Fibroblast of lung (primary cell): ENCODE results near the gene CCDC106. TPM values are rescaled to one million over a fixed set of nuclear protein-coding genes. Genes with fewer than 3 reads are reported as not detected.

Experiments
- DNase-seq, 2 donors: peaks; one replicate each; pipeline versions ENCODE4 v3.0.0 to v3.0.0-alpha.2; 2010; ENCODE audit warnings: low read depth in 2 of 2
- H2AFZ ChIP-seq: 2 replicates; pipeline ENCODE4 v1.5.1; 2012; ENCODE audit warnings: low read length, control low read depth, inconsistent platforms
- H3K27ac ChIP-seq: 2 replicates; pipeline ENCODE4 v1.5.1; 2011; ENCODE audit warnings: low read length, control low read depth; ENCODE audit not compliant: insufficient read depth
- H3K27me3 ChIP-seq: 2 replicates; pipeline ENCODE4 v1.5.1; 2011; ENCODE audit warnings: mild to moderate bottlenecking, low read length; ENCODE audit not compliant: control insufficient read depth, insufficient read depth
- H3K36me3 ChIP-seq: 2 replicates; pipeline ENCODE4 v1.5.1; 2011; ENCODE audit warnings: low read length; ENCODE audit not compliant: control insufficient read depth, insufficient read depth
- H3K4me1 ChIP-seq: 2 replicates; pipeline ENCODE4 v1.5.1; 2011; ENCODE audit warnings: low read length; ENCODE audit not compliant: control insufficient read depth, insufficient read depth; ENCODE audit errors: extremely low read depth
- H3K4me2 ChIP-seq: 2 replicates; pipeline ENCODE4 v1.5.1; 2011; ENCODE audit warnings: low read length, control low read depth; ENCODE audit not compliant: insufficient read depth; ENCODE audit errors: extremely low read depth
- H3K4me3 ChIP-seq, 4 experiments: fragments of 200-600 bp in 1 of 4; sonication (generic) in 1 of 4; replicated peaks in 1 of 4; 2 replicates each; pipeline ENCODE4 v1.5.1; 2011 to 2016; ENCODE audit warnings: low read length in 4 of 4, low read depth in 3 of 4, mild to moderate bottlenecking in 3 of 4, control low read depth in 2 of 4, inconsistent platforms in 1 of 4, mixed read lengths in 1 of 4; ENCODE audit not compliant: insufficient read depth in 1 of 4; ENCODE audit errors: control extremely low read depth in 1 of 4
- H3K79me2 ChIP-seq: 2 replicates; pipeline ENCODE4 v1.5.1; 2012; ENCODE audit warnings: mild to moderate bottlenecking, low read length, inconsistent platforms; ENCODE audit not compliant: control insufficient read depth, insufficient read depth
- H3K9ac ChIP-seq: 2 replicates; pipeline ENCODE4 v1.5.1; 2011; ENCODE audit warnings: mild to moderate bottlenecking, low read length, control low read depth; ENCODE audit not compliant: insufficient read depth
- H3K9me3 ChIP-seq: 2 replicates; pipeline ENCODE4 v1.5.1; 2012; ENCODE audit warnings: low read depth, low read length; ENCODE audit not compliant: control insufficient read depth, insufficient read depth
- H4K20me1 ChIP-seq: 2 replicates; pipeline ENCODE4 v1.5.1; 2011; ENCODE audit warnings: low read length; ENCODE audit not compliant: control insufficient read depth, insufficient read depth; ENCODE audit errors: extremely low read depth
- CTCF ChIP-seq, 2 donors: IDR thresholded peaks in 1 of 2; conservative IDR thresholded peaks in 1 of 2; 1 replicate in 1 of 2; 2 replicates in 1 of 2; pipeline ENCODE4 v1.5.1; 2011 to 2012; ENCODE audit warnings: low read length in 2 of 2, control low read depth in 1 of 2, inconsistent platforms in 1 of 2, low read depth in 1 of 2, mild to moderate bottlenecking in 1 of 2
- EZH2 ChIP-seq: IDR thresholded peaks from 2 replicates; pipeline ENCODE4 v1.5.1; 2012; ENCODE audit warnings: low read length, control low read depth, mild to moderate bottlenecking; ENCODE audit errors: missing control alignments
- polyA plus RNA-seq, 2 donors: library from polyadenylated mRNA; depleted of rRNA in 1 of 2; stranded (reverse) in 1 of 2; unstranded in 1 of 2; fragments of >200 nt; gene quantifications; 2 replicates each; pipeline ENCODE4 v1.2.1, GENCODE V29; 2011 to 2012; ENCODE audit warnings: missing spikeins in 1 of 2
- total RNA-seq: library from RNA; depleted of rRNA; stranded (reverse); fragments of >200 nt; gene quantifications from 2 replicates; pipeline ENCODE4 v1.2.1, GENCODE V29; 2014

CCDC106 gene
- total and polyA plus RNA-seq, 2 donors (not counting 1 experiment from before 2014, with no cell fraction given) = 4.5 to 10.2 TPM

GRCh38 chr19:55667958-55668357, 19.9 kb downstream of the CCDC106 start:
- H3K4me3 ChIP-seq = no peak overlapping the region
- TF ChIP-seq CTCF (conservative IDR thresholded peaks at IDR 0.05 in 1 of 2, IDR thresholded peaks at IDR 0.05 in 1 of 2; ENCODE audit: low read depth in 1 of 2, low read length in 2 of 2) (no peak), EZH2 (no peak)
- no peak overlapping the region for H3K9ac ChIP-seq
- H3K27me3 ChIP-seq = no peaks in the 10 kb centered on the region
- peaks cover 4% of the 10 kb centered on the region for H4K20me1 ChIP-seq
- H3K9me3 ChIP-seq = no peaks in the 10 kb centered on the region
- no peaks in the 10 kb centered on the region for H3K4me1 ChIP-seq
- H2AFZ ChIP-seq = no peak overlapping the region
- peaks cover 79% of the 10 kb centered on the region for H3K79me2 ChIP-seq
- peaks cover 49% of the 10 kb centered on the region for H3K36me3 ChIP-seq
- H3K27ac ChIP-seq = no peak overlapping the region
- no peak overlapping the region for H3K4me2 ChIP-seq
- DNase-seq = no peak

- H3K79me2 ChIP-seq = peaks cover 80% of the 10 kb centered on the region
- H3K27ac ChIP-seq = no peak overlapping the region
- no peaks in the 10 kb centered on the region for H3K4me1 ChIP-seq
- H3K9me3 ChIP-seq = no peaks in the 10 kb centered on the region
- H3K36me3 ChIP-seq = peaks cover 49% of the 10 kb centered on the region
- DNase-seq = no peak
- TF ChIP-seq CTCF (conservative IDR thresholded peaks at IDR 0.05 in 1 of 2, IDR thresholded peaks at IDR 0.05 in 1 of 2; ENCODE audit: low read depth in 1 of 2, low read length in 2 of 2) (no peak), EZH2 (no peak)
- no peak overlapping the region for H3K4me2 ChIP-seq
- H3K4me3 ChIP-seq = no peak overlapping the region
- no peak overlapping the region for H3K9ac ChIP-seq
- H4K20me1 ChIP-seq = peaks cover 4% of the 10 kb centered on the region
- H2AFZ ChIP-seq = no peak overlapping the region
- no peaks in the 10 kb centered on the region for H3K27me3 ChIP-seq
Measured at GRCh38 chr19:55668603-55669348, 20.8 kb downstream of the CCDC106 start.

GRCh38 chr19:55669418-55670279, 21.6 kb downstream of the CCDC106 start:
- Histone ChIP-seq H4K20me1 (peaks cover 4% of the 10 kb centered on the region), H3K27me3 (no peaks in the 10 kb centered on the region), H3K4me2 (no peak overlapping the region), H3K4me1 (no peaks in the 10 kb centered on the region), H3K9me3 (no peaks in the 10 kb centered on the region), H3K79me2 (peaks cover 73% of the 10 kb centered on the region), H2AFZ (no peak overlapping the region), H3K4me3 (no peak overlapping the region), H3K27ac (no peak overlapping the region), H3K36me3 (peaks cover 45% of the 10 kb centered on the region), H3K9ac (no peak overlapping the region)
- DNase-seq = no peak
- TF ChIP-seq EZH2 = no peak
- no peak for TF ChIP-seq CTCF (conservative IDR thresholded peaks at IDR 0.05 in 1 of 2, IDR thresholded peaks at IDR 0.05 in 1 of 2; ENCODE audit: low read depth in 1 of 2, low read length in 2 of 2)
